Activated CD4-positive, alpha-beta T cell treated with anti-CD3 and anti-CD28 coated beads, Interleukin-2, amount 50 U/mL, for 24 hours (primary cell): ENCODE data around the gene DLG2.
"Not testable (repeated sequence)": the region's sequence is repeated elsewhere in the genome, so short reads cannot be mapped to it uniquely, and the experiment has no call there.

ENCODE experiments used
- DNase-seq, 2 donors: peaks; one replicate each; pipeline ENCODE4 v3.0.0-alpha.2; 2020; ENCODE audit warnings: low read depth in 1 of 2, low spot score in 1 of 2

The DLG2 gene

GRCh38 chr11:83639995-83640758, 1987.0 kb downstream of the DLG2 start:
- no peak for DNase-seq

- DNase-seq: no peak
These were observed 1992.0 kb downstream of the DLG2 start for GRCh38 chr11:83635166-83635565.

- no peak for DNase-seq
These were observed 1996.9 kb downstream of the DLG2 start for GRCh38 chr11:83630211-83630610.

DNA sequence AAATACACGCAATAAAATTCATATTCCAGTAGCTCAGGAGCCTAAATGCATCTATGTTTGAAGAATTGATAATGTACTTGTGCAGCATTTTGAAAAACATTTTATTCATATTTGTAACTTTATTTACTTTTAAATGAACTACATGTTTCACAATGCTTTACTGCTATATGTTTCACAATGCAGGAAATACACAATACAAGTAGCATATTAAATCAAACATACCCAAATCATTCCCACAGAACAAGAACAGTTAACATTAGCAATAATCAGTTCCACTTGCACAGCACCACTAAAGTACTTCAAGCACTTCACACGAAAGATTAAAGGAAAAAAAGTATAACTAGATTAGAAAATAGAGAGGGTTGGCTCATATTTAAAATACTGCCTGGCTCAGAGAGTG, 1997.4 kb downstream of the DLG2 start:
- DNase-seq: no peak

- no peak for DNase-seq
These were observed 1998.4 kb downstream of the DLG2 start for GRCh38 chr11:83628622-83629355.

DNA sequence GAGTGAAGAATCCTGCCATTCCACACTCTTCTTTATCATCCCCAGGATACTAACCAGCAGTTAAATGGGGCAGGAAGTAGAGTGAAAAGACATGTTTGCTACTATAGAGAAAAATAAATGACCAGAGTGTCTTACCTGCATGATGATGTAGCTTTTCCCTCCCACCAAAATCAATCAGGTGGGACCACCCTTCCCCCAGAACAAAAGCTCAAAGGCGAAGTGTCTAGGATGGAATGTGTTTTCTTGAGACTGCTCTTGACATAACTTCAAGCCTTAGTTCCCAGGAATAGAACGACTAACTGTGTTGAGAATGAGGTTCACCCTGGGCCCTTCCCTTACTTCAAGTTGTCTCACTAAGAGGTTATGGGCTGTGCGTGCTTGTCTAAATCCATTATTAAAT, 2001.8 kb downstream of the DLG2 start:
- no peak for DNase-seq

DNA sequence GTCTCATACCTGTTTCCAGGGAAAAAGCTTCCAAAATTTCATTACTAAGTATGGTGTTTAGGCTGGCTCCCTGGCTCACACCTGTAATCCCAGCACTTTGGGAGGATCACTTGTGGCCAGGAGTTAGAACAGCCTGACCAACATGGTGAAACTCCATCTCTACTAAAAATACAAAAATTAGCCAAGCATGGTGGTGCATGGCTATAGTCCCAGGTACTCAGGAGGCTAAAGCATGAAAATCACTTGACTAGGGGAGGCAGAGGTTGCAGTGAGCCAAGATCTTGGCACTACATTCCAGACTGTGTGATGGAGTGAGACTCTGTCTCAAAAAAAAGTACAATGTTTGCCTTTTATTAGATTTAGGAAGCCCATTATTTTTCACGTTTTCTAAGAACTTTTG, 2009.5 kb downstream of the DLG2 start:
- no peak for DNase-seq

GRCh38 chr11:83613767-83614121, 2013.4 kb downstream of the DLG2 start:
- DNase-seq: no peak

- no peak for DNase-seq
These were observed 2014.0 kb downstream of the DLG2 start for GRCh38 chr11:83612891-83613766.

DNA sequence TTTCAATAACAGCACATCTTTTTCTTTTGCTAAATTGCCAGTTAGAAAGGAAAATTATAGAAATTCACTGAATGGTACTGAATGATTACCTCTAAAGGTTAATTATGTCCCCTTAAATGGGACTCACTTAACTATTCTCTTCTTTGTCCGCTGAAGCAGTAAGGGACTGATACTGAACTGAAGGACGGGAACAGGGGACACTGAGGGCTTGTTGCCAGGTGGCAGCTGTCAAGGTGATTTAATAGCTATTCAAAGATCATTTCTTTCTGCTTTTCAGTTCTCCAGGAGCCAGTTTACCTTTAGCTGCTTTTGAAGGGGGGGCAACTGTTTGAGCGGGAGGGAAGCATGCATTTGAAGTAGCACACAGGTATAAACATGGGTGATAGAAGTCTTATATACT, 2015.5 kb downstream of the DLG2 start:
- no peak for DNase-seq

GRCh38 chr11:83611031-83611430, 2016.1 kb downstream of the DLG2 start:
- DNase-seq: no peak

- no peak for DNase-seq
These were observed 2018.0 kb downstream of the DLG2 start for GRCh38 chr11:83609191-83609590.

DNA sequence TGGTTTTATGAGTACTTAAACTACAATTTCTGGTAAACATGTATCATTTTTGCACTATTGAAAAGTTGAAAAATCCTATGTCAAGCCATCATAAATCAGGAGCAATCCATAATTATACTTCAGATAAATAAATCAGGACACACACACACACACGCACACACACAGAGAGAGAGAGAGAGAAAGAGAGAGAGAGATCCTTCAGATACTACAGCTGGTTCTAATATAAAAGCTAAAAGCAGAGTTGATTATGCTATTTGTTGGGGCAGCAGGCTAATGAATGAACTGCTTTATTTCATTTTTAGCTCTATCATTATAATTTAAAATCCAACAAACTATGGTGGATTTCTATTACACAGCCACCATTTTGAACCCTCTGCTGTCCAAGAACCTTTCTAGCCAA, 2018.6 kb downstream of the DLG2 start:
- DNase-seq: no peak

DNA sequence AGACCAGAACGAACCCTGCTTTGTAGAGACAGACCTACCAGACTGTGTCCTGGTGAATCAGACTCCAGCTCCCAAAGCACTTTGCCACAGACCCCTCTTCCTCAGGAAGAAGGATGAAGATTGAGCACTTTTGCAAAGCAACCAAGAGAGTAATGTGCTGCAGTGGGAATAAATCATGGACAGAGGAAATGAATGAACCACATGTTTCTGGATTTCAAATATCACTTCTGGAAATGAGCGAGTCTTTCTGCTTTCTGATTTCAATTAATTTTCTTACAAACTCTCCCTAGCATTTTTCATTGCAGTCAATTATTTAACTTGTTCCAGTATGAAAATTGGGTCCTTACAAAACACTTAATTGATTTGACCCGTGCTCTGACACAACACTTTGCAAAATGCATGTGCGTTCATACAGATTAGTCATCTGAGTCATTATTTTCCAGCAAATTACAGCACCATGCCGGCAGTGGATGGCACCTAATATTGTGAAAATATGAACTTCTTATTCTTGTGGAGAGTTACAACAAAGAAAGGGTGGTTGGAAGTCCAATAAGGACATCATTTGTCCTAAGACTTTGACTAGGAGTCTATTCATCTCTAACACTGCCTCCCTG, 2025.1 kb downstream of the DLG2 start:
- no peak for DNase-seq

DNA sequence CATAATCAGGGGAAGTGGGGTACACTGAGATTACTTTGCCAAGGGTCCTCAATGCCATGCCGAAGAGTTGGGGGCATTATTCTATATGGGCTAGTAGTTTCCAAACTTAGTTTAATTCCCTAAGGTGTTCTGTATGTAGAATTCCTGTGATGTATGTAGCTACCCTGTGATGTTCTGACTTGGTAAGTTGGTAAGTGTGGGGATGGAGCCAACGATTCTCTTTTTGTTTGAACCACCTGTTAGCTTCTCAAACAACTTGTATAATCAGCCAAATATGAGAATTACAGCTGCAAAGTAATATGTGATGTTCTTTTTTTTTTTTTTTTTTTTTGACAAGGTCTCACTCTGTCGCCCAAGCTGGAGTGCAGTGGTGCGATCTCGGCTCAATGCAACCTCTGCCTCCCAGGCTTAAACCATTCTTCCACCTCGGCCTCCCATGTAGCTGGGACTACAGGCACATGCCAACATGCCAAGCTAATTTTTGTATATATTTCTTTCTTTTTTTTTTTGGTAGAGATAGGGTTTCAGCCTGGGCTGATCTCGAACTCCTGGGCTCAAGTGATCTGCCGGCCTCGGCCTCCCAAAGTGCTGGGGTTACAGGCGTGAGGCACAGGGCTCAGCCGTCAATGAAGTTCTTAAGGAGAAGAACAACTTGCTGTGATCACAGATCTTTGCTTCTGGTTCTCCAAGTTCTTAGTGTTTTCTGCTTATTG, 2025.8 kb downstream of the DLG2 start:
- DNase-seq: no peak

GRCh38 chr11:83600661-83601060, 2026.5 kb downstream of the DLG2 start:
- DNase-seq: no peak

DNA sequence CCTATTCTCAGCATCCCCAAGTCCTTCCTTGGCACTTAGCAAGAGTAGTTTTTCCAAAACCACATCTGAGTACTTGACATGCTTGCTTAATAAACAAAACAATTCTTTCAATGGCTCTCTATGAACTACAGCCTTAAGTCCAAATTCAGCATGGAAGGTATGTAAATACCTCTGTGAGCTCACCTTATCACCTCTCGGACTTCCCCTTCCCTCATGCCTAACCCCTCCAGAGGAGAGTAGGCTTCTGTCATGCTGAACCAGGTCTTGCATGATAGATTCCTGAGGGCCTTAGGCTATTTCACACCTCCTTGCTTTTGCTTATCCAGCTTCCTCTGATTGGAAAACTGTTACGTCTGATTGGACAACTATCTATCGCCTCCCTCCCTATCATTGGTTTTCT, 2028.1 kb downstream of the DLG2 start:
- DNase-seq: no peak

GRCh38 chr11:83587797-83588196, 2039.3 kb downstream of the DLG2 start:
- not testable (repeated sequence) for DNase-seq

DNA sequence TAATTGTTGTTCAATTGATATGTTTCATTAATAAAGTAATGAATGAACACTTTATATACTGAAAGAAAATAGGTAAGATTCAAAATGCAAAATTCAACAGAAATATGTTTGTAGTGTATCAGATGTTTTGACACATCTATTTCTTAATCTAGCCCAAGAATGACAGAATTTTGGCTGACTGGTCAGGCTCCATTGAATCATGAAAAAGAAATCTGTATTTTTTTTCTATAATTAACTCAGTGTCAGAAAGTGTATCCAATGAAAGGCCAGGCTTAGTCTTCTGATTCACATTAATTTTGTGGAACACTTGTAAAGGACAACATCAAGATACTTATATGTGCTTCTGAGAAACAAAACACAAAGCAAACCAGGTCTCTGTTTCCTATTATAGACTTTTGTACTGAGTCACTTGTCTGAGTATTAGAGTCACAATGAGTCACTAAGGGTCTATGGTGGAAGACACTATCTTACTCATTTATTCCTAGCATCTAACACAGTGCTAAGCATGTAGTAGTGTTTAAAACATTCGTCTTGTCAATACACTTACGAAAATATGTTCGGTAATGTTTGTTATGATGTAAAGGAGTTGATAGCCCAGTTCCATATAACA, 2043.3 kb downstream of the DLG2 start:
- DNase-seq: no peak

- DNase-seq: no peak
These were observed 2052.6 kb downstream of the DLG2 start for GRCh38 chr11:83574519-83574918.
